SH-SY5Y (cell line): ENCODE data around the gene SYTL1.

Experiments
- GATA2 ChIP-seq: IDR thresholded peaks from 2 replicates; pipeline ENCODE4 v1.6.1; 2011; ENCODE audit warnings: mild to moderate bottlenecking, low read depth, low read length
- GATA3 ChIP-seq: IDR thresholded peaks from 2 replicates; pipeline ENCODE4 v1.6.1; 2011; ENCODE audit warnings: low read depth, mild to moderate bottlenecking, low read length, moderate library complexity

DNA sequence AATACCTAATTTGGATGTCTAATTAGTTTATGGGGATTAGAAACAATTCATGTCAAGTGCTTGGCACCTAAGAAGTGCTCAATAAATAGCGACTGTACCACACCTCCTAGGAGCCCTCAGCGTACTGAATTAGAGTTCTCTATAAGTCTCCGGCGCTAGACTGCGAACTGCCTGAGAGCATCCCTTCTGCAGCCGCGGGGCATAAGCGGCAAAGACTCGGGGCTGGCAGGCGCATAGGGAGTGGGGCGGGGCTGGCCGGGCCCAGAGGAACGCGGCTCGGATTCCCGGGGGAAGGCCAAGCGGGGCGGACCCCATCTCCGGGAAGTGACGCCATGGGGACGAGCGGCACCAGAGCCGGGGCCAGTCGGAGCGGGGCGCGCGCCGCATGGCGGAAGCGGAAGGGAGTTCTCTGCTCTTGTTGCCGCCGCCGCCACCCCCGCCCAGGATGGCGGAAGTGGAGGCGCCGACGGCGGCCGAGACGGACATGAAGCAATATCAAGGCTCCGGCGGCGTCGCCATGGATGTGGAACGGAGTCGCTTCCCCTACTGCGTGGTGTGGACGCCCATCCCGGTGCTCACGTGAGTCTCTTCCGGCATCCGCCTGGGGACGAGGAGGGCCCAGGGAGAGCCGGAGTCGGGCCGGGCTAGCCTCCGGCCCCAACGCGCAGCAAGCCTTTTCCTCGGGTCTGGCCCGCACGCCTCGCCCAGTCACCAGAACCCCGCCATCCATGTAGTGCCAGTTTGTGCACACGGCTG, 19.8 kb upstream of the SYTL1 start, which contains the start of gene TMEM222:
- TF ChIP-seq GATA2: 0 out of 2 replicates have a peak, but pooled peaks have one; percentile 13
- TF ChIP-seq GATA3: no peak
